GM23338 (cell line): ENCODE data around the gene PLPP7. TPM values are rescaled to one million over a fixed set of nuclear protein-coding genes. Genes with fewer than 3 reads are reported as not detected.

ENCODE experiments used
- ATAC-seq: fragments of 200-7000 bp; cut with Tn5 transposase; 3 replicates; pipeline ENCODE4 v1.9.1; 2020
- DNase-seq: peaks from one replicate; pipeline ENCODE4 v3.0.0-alpha.2; 2015; ENCODE audit warnings: low spot score
- H2AFZ ChIP-seq: fragments of 200-600 bp; sonication (generic); 2 replicates; pipeline ENCODE4 v1.8.0; 2016; ENCODE audit warnings: antibody characterized with exemption, mild to moderate bottlenecking, moderate library complexity
- H3F3A ChIP-seq: fragments of 200-600 bp; sonication (generic); replicated peaks from 2 replicates; pipeline ENCODE4 v1.8.0; 2017; ENCODE audit warnings: antibody characterized with exemption, mixed run types, low read depth
- H3K27ac ChIP-seq: fragments of 200-600 bp; sonication (generic); 2 replicates; pipeline ENCODE4 v1.6.1; 2016; ENCODE audit warnings: low read depth
- H3K27me3 ChIP-seq: fragments of 200-600 bp; sonication (generic); 2 replicates; pipeline ENCODE4 v1.8.0; 2016; ENCODE audit warnings: mild to moderate bottlenecking, mixed run types, moderate library complexity; ENCODE audit not compliant: insufficient read depth
- H3K36me3 ChIP-seq: fragments of 200-600 bp; sonication (generic); 2 replicates; pipeline ENCODE4 v1.8.0; 2016; ENCODE audit warnings: mild to moderate bottlenecking; ENCODE audit not compliant: insufficient read depth
- H3K4me1 ChIP-seq: fragments of 200-600 bp; sonication (generic); 2 replicates; pipeline ENCODE4 v1.8.0; 2016; ENCODE audit warnings: mild to moderate bottlenecking, moderate library complexity; ENCODE audit not compliant: insufficient read depth
- H3K4me2 ChIP-seq: fragments of 200-600 bp; sonication (generic); 2 replicates; pipeline ENCODE4 v1.7.1; 2017; ENCODE audit warnings: mixed run types
- H3K4me3 ChIP-seq: fragments of 200-600 bp; sonication (generic); 2 replicates; pipeline ENCODE4 v1.6.1; 2016; ENCODE audit warnings: mixed run types
- H3K79me2 ChIP-seq: fragments of 200-600 bp; sonication (generic); replicated peaks from 2 replicates; pipeline ENCODE4 v1.8.0; 2017; ENCODE audit warnings: mild to moderate bottlenecking; ENCODE audit not compliant: insufficient read depth
- H3K9me2 ChIP-seq: fragments of 200-600 bp; sonication (generic); 2 replicates; pipeline ENCODE4 v1.8.0; 2017; ENCODE audit not compliant: insufficient read depth
- H4K20me1 ChIP-seq: fragments of 200-600 bp; sonication (generic); replicated peaks from 2 replicates; pipeline ENCODE4 v1.8.0; 2017; ENCODE audit warnings: mild to moderate bottlenecking; ENCODE audit not compliant: insufficient read depth
- H3K27ac Mint-ChIP-seq: 2 replicates; pipeline ENCODE4 v1.8.0; 2020; ENCODE audit warnings: inconsistent platforms, mild to moderate bottlenecking, moderate library complexity, mixed read lengths
- H3K27me3 Mint-ChIP-seq: 3 replicates; pipeline ENCODE4 v1.8.0; 2022; ENCODE audit warnings: low read depth, mild to moderate bottlenecking, moderate library complexity, mixed read lengths, inconsistent platforms; ENCODE audit not compliant: insufficient read depth, poor library complexity
- H3K36me3 Mint-ChIP-seq: 3 replicates; pipeline ENCODE4 v1.8.0; 2021; ENCODE audit warnings: low read depth, mild to moderate bottlenecking, inconsistent platforms, moderate library complexity, mixed read lengths
- H3K4me1 Mint-ChIP-seq: 3 replicates; pipeline ENCODE4 v1.8.0; 2020; ENCODE audit warnings: mild to moderate bottlenecking, inconsistent platforms, mixed read lengths
- H3K4me3 Mint-ChIP-seq: 3 replicates; pipeline ENCODE4 v1.8.0; 2021; ENCODE audit warnings: moderate library complexity, mild to moderate bottlenecking, inconsistent platforms, mixed read lengths
- H3K9me3 Mint-ChIP-seq: 3 replicates; pipeline ENCODE4 v1.8.0; 2020; ENCODE audit warnings: moderate library complexity, mild to moderate bottlenecking, inconsistent platforms, mixed read lengths
- ETS1 ChIP-seq: IDR thresholded peaks from 2 replicates; pipeline ENCODE4 v1.6.1; 2016; ENCODE audit warnings: antibody characterized with exemption
- EZH2 ChIP-seq: fragments of 200-600 bp; sonication (generic); IDR thresholded peaks from one replicate; pipeline ENCODE4 v1.8.0; 2017; ENCODE audit warnings: antibody characterized with exemption, mild to moderate bottlenecking, low read depth; ENCODE audit not compliant: unreplicated experiment
- EZH2phosphoT487 ChIP-seq: fragments of 200-600 bp; sonication (generic); IDR thresholded peaks from one replicate; pipeline ENCODE4 v1.8.1; 2018; ENCODE audit warnings: antibody characterized with exemption; ENCODE audit not compliant: unreplicated experiment
- POLR2AphosphoS5 ChIP-seq: IDR thresholded peaks from 2 replicates; pipeline ENCODE4 v1.6.1; 2016; ENCODE audit warnings: antibody characterized with exemption, low read depth
- REST ChIP-seq: IDR thresholded peaks from one replicate; pipeline ENCODE4 v1.6.1; 2018; ENCODE audit warnings: antibody characterized with exemption; ENCODE audit not compliant: unreplicated experiment
- STAT1 ChIP-seq: IDR thresholded peaks from one replicate; pipeline ENCODE4 v1.6.1; 2016; ENCODE audit warnings: antibody characterized with exemption; ENCODE audit not compliant: unreplicated experiment
- polyA plus RNA-seq: library from polyadenylated mRNA; unstranded; fragments of >200 nt; fragmentation: Nextera tagmentation; extraction: Ambion mirVana; gene quantifications from 2 replicates; pipeline ENCODE4 v1.2.1, GENCODE V29; 2016
- total RNA-seq: library from RNA; depleted of rRNA; stranded (reverse); fragments of >200 nt; shearing (Covaris generic); gene quantifications from 2 replicates; pipeline ENCODE4 v1.2.3, GENCODE V29; 2014

The PLPP7 gene
- total and polyA plus RNA-seq, 2 experiments from 2014 or later: 1.6 to 2.4 TPM

GRCh38 chr9:131279196-131279862, 10.2 kb upstream of the PLPP7 start:
- Histone ChIP-seq H3K4me2 (no peak overlapping the region), H3F3A (peaks cover 28% of the 10 kb centered on the region; the same call in 1 of the 2 replicates), H4K20me1 (no peaks in the 10 kb centered on the region), H3K27ac (no peak overlapping the region), H3K36me3 (no peaks in the 10 kb centered on the region), H3K4me3 (no peak overlapping the region), H3K9me2 (no peaks in the 10 kb centered on the region), H2AFZ (no peak overlapping the region), H3K79me2 (no peaks in the 10 kb centered on the region), H3K4me1 (peaks cover 7% of the 10 kb centered on the region; the same call in 1 of the 2 replicates), H3K27me3 (peaks cover 34% of the 10 kb centered on the region)
- Mint-ChIP-seq H3K4me3 (no peak overlapping the region), H3K27me3 (peaks cover 46% of the 10 kb centered on the region), H3K36me3 (no peaks in the 10 kb centered on the region), H3K9me3 (no peaks in the 10 kb centered on the region), H3K4me1 (peaks cover 26% of the 10 kb centered on the region), H3K27ac (no peak overlapping the region)
- ATAC-seq (no peak), DNase-seq (no peak)
- TF ChIP-seq REST (no peak), EZH2phosphoT487 (no peak)

GRCh38 chr9:131279863-131280570, 9.5 kb upstream of the PLPP7 start:
- Histone ChIP-seq H3K9me2 (no peaks in the 10 kb centered on the region), H3F3A (peaks cover 25% of the 10 kb centered on the region; the same call in 1 of the 2 replicates), H3K27ac (no peak overlapping the region), H3K4me2 (no peak overlapping the region), H3K79me2 (no peaks in the 10 kb centered on the region), H3K36me3 (no peaks in the 10 kb centered on the region), H4K20me1 (no peaks in the 10 kb centered on the region), H3K4me3 (no peak overlapping the region), H3K27me3 (peaks cover 32% of the 10 kb centered on the region), H2AFZ (no peak overlapping the region), H3K4me1 (peaks cover 7% of the 10 kb centered on the region; the same call in 1 of the 2 replicates)
- Mint-ChIP-seq H3K27ac (no peak overlapping the region), H3K9me3 (no peaks in the 10 kb centered on the region), H3K4me1 (peaks cover 24% of the 10 kb centered on the region), H3K27me3 (peaks cover 48% of the 10 kb centered on the region), H3K4me3 (no peak overlapping the region), H3K36me3 (no peaks in the 10 kb centered on the region)
- no peak for TF ChIP-seq EZH2
- DNase-seq (no peak), ATAC-seq (no peak)

GRCh38 chr9:131280660-131281059, 8.9 kb upstream of the PLPP7 start:
- no peak overlapping the region for H3K4me3 ChIP-seq
- DNase-seq: no peak
- no peak overlapping the region for H2AFZ ChIP-seq
- H3F3A ChIP-seq: peaks cover 22% of the 10 kb centered on the region; the same call in 1 of the 2 replicates
- Mint-ChIP-seq H3K27ac (no peak overlapping the region), H3K4me3 (peak overlapping the region; percentile 36; the same call in 1 of the 3 replicates), H3K36me3 (no peaks in the 10 kb centered on the region), H3K9me3 (no peaks in the 10 kb centered on the region), H3K4me1 (peaks cover 19% of the 10 kb centered on the region), H3K27me3 (peaks cover 44% of the 10 kb centered on the region)
- peaks cover 5% of the 10 kb centered on the region; the same call in 1 of the 2 replicates for H3K4me1 ChIP-seq
- H3K27me3 ChIP-seq: peaks cover 26% of the 10 kb centered on the region
- no peak for ATAC-seq
- H3K79me2 ChIP-seq: no peaks in the 10 kb centered on the region
- H4K20me1 ChIP-seq: no peaks in the 10 kb centered on the region
- no peak overlapping the region for H3K27ac ChIP-seq
- H3K9me2 ChIP-seq: no peaks in the 10 kb centered on the region
- no peaks in the 10 kb centered on the region for H3K36me3 ChIP-seq
- no peak overlapping the region for H3K4me2 ChIP-seq
- TF ChIP-seq POLR2AphosphoS5 (no peak), REST (no peak), STAT1 (no peak), EZH2 (no peak), ETS1 (no peak)
